Esophagus muscularis mucosa (tissue), 4 donors: ENCODE measurements around the gene KAT2B. TPM values are rescaled to one million over a fixed set of nuclear protein-coding genes. Genes with fewer than 3 reads are reported as not detected.

ENCODE experiments used
- DNase-seq: peaks from one replicate; pipeline ENCODE4 v3.0.0-alpha.2; 2017; ENCODE audit errors: extremely low spot score
- H3K27ac ChIP-seq, 4 donors: fragments of 200-600 bp; sonication (generic); replicated peaks in 1 of 4; 1 replicate in 3 of 4; 2 replicates in 1 of 4; pipeline ENCODE4 v1.5.1; 2016 to 2019; ENCODE audit warnings: mild to moderate bottlenecking in 1 of 4
- H3K27me3 ChIP-seq, 4 donors: fragments of 200-600 bp; sonication (generic); one replicate each; pipeline versions ENCODE4 v1.5.1 to v1.6.0; 2016 to 2019
- H3K36me3 ChIP-seq, 4 donors: fragments of 200-600 bp; sonication (generic); one replicate each; pipeline ENCODE4 v1.5.1; 2016 to 2019
- H3K4me1 ChIP-seq, 4 donors: fragments of 200-600 bp; sonication (generic); one replicate each; pipeline ENCODE4 v1.5.1; 2016 to 2019
- H3K4me3 ChIP-seq, 4 donors: fragments of 200-600 bp; sonication (generic); 1 replicate in 2 of 4; 2 replicates in 2 of 4; pipeline ENCODE4 v1.5.1; 2016 to 2019; ENCODE audit warnings: mild to moderate bottlenecking in 4 of 4, moderate library complexity in 1 of 4
- H3K9me3 ChIP-seq, 4 donors: fragments of 200-600 bp; sonication (generic); 1 replicate in 3 of 4; 2 replicates in 1 of 4; pipeline ENCODE4 v1.5.1; 2016 to 2019
- CTCF ChIP-seq, 3 experiments: fragments of 200-600 bp in 2 of 3; fragments of 450-650 bp in 1 of 3; sonication (generic) in 2 of 3; IDR thresholded peaks; one replicate each; pipeline ENCODE4 v1.5.1; 2017 to 2019; ENCODE audit warnings: antibody characterized with exemption in 3 of 3, mild to moderate bottlenecking in 2 of 3, moderate library complexity in 1 of 3
- EP300 ChIP-seq: sonication (generic); formaldehyde crosslinking; IDR thresholded peaks from one replicate; pipeline ENCODE4 v1.6.1; 2017; ENCODE audit warnings: antibody characterized with exemption
- POLR2A ChIP-seq: fragments of 450-650 bp; IDR thresholded peaks from one replicate; pipeline ENCODE4 v1.6.1; 2017; ENCODE audit warnings: antibody characterized with exemption, moderate library complexity, mild to moderate bottlenecking, low read depth
- POLR2AphosphoS5 ChIP-seq, 2 donors: sonication (generic); formaldehyde crosslinking; IDR thresholded peaks; one replicate each; pipeline ENCODE4 v1.6.1; 2017; ENCODE audit warnings: antibody characterized with exemption in 2 of 2
- WGBS: methylation state at CpG from one replicate; pipeline ENCODE4 v1.1.5; 2018; 5-methylcytosine and 5-hydroxymethylcytosine counted together
- intact Hi-C: fragments of 100-400 bp; cut with DNase I; formaldehyde crosslinking; loops from one replicate; pipeline ENCODE4 v1.15.1; 2023
- small RNA-seq, 3 donors: library from RNA; depleted of rRNA; stranded (forward); fragments of <200 nt; gene quantifications; one replicate each; pipeline ENCODE3, GENCODE V24; 2016
- total RNA-seq, 4 donors: library from RNA; depleted of rRNA; stranded (reverse); fragments of >200 nt; gene quantifications; one replicate each; pipeline versions ENCODE4 v1.1.0 to v1.2.1, GENCODE V29; 2016

Gene KAT2B
- total RNA-seq, 4 donors from 2014 or later = 37.8 to 58.5 (median 49.5) TPM

GRCh38 chr3:20186600-20187004 lies 146.4 kb downstream of the KAT2B start:
- Histone ChIP-seq H3K36me3 (no peaks in the 10 kb centered on the region), H3K4me3 (peak overlapping the region; percentile 70 to 78 (median 72)), H3K4me1 (peaks cover 16 to 22% (median 19%) of the 10 kb centered on the region in 4 donors), H3K27me3 (no peaks in the 10 kb centered on the region), H3K27ac (peak overlapping the region; percentile 88 to 94 (median 89)), H3K9me3 (no peaks in the 10 kb centered on the region)
- no peak for DNase-seq
- no peak for TF ChIP-seq CTCF (IDR thresholded peaks at IDR 0.05)
- TF ChIP-seq POLR2AphosphoS5 (IDR thresholded peaks at IDR 0.05) = no peak
- TF ChIP-seq POLR2A = no peak
- TF ChIP-seq EP300 = no peak
- WGBS = 3% methylated on average over 9 of the region's 9 CpGs
- intact Hi-C loops = loop anchor here (2.0 to 5.0 kb wide), 2 partner anchors 144 to 240 kb away; partner anchors contain the start of genes KAT2B and RAB5A

- no peaks in the 10 kb centered on the region for H3K9me3 ChIP-seq
- no peaks in the 10 kb centered on the region for H3K27me3 ChIP-seq
- H3K27ac ChIP-seq = no peak overlapping the region
- 75% methylated on average over 5 of the region's 5 CpGs for WGBS
- TF ChIP-seq POLR2AphosphoS5 (IDR thresholded peaks at IDR 0.05) = no peak
- no peak for TF ChIP-seq CTCF (IDR thresholded peaks at IDR 0.05)
- TF ChIP-seq EP300 = no peak
- no peak for TF ChIP-seq POLR2A
- intact Hi-C loops = no loop called here
- no peak for DNase-seq
- no peaks in the 10 kb centered on the region for H3K36me3 ChIP-seq
- H3K4me1 ChIP-seq = peaks cover 8 to 13% (median 10%) of the 10 kb centered on the region in 4 donors
- H3K4me3 ChIP-seq = no peak overlapping the region
Observed at GRCh38 chr3:20190991-20191390, 150.7 kb downstream of the KAT2B start.

- WGBS = 94% methylated on average over 7 of the region's 7 CpGs
- Histone ChIP-seq H3K27me3 (no peaks in the 10 kb centered on the region), H3K4me1 (no peaks in the 10 kb centered on the region), H3K27ac (no peak overlapping the region), H3K9me3 (no peaks in the 10 kb centered on the region), H3K36me3 (no peaks in the 10 kb centered on the region), H3K4me3 (no peak overlapping the region)
- no peak for DNase-seq
- intact Hi-C loops = no loop called here
- TF ChIP-seq POLR2A = no peak
- no peak for TF ChIP-seq POLR2AphosphoS5 (IDR thresholded peaks at IDR 0.05)
- no peak for TF ChIP-seq CTCF (IDR thresholded peaks at IDR 0.05)
- no peak for TF ChIP-seq EP300
Observed at GRCh38 chr3:20194793-20195460, 154.7 kb downstream of the KAT2B start.

- no peaks in the 10 kb centered on the region for H3K27me3 ChIP-seq
- 92% methylated on average over 3 of the region's 3 CpGs for WGBS
- TF ChIP-seq POLR2A = no peak
- no peak for TF ChIP-seq EP300
- no peak for TF ChIP-seq POLR2AphosphoS5 (IDR thresholded peaks at IDR 0.05)
- no peak for DNase-seq
- H3K4me1 ChIP-seq = peaks cover 0 to 3% (median 1%) of the 10 kb centered on the region in 4 donors
- H3K4me3 ChIP-seq = no peak overlapping the region
- H3K27ac ChIP-seq = no peak overlapping the region
- intact Hi-C loops = no loop called here
- no peaks in the 10 kb centered on the region for H3K36me3 ChIP-seq
- no peaks in the 10 kb centered on the region for H3K9me3 ChIP-seq
Observed at GRCh38 chr3:20197775-20198174, 157.5 kb downstream of the KAT2B start.

- no peaks in the 10 kb centered on the region for H3K27me3 ChIP-seq
- H3K27ac ChIP-seq = no peak overlapping the region
- no peaks in the 10 kb centered on the region for H3K36me3 ChIP-seq
- no peaks in the 10 kb centered on the region for H3K9me3 ChIP-seq
- no peak for TF ChIP-seq CTCF (IDR thresholded peaks at IDR 0.05)
- TF ChIP-seq POLR2AphosphoS5 (IDR thresholded peaks at IDR 0.05) = no peak
- no peak for TF ChIP-seq EP300
- TF ChIP-seq POLR2A = no peak
- H3K4me1 ChIP-seq = peaks cover 0 to 6% (median 3%) of the 10 kb centered on the region in 4 donors
- intact Hi-C loops = no loop called here
- no peak overlapping the region for H3K4me3 ChIP-seq
- no peak for DNase-seq
Observed at GRCh38 chr3:20201143-20201542, 160.9 kb downstream of the KAT2B start.

Small RNA genes within 50 kb of the gene (small RNA-seq; reads per million reads assigned to genes)
- gene MIR3135A (0 reads per million in 3 donors), gene RNU4-85P (0 reads per million in 3 donors), gene RPL39P18 (0 reads per million in 3 donors)

Other genes starting within 250 kb of the KAT2B start
- gene EFHB, start 106.2 kb upstream of the KAT2B start, total RNA-seq = 1 to 10 TPM in 1 of 4 donors, under 1 TPM in 2, not detected in 1; 0.50 to 3.7 (median 0.84) TPM
- 10 to 100 TPM; 74.8 to 92.1 (median 76.4) TPM for gene RAB5A, start 93.3 kb upstream of the KAT2B start, total RNA-seq
- gene PP2D1, start 28.2 kb upstream of the KAT2B start, total RNA-seq = not detected
- gene SGO1, start 145.8 kb downstream of the KAT2B start, total RNA-seq = under 1 TPM in 1 of 4 donors, not detected in 3; 0.34 TPM